DND-41 (cell line): ENCODE measurements around the gene ELF4.
A peak's percentile ranks its signal among the peaks of the same experiment; 100 is the strongest.

ENCODE experiments used
- ATAC-seq: fragments of 200-7000 bp; cut with Tn5 transposase; 3 replicates; pipeline ENCODE4 v1.9.1; 2021; ENCODE audit warnings: low read depth; ENCODE audit not compliant: insufficient read depth
- DNase-seq: peaks from one replicate; pipeline ENCODE4 v3.0.0-alpha.2; 2020
- H2AFZ ChIP-seq: 2 replicates; pipeline ENCODE4 v1.6.0; 2012; ENCODE audit warnings: low read depth, low read length
- H3K27ac ChIP-seq: 2 replicates; pipeline ENCODE4 v1.5.1; 2012; ENCODE audit warnings: low read length, inconsistent platforms
- H3K27me3 ChIP-seq: fragments of 200-600 bp; sonication (generic); 2 replicates; pipeline ENCODE4 v1.6.0; 2012; ENCODE audit warnings: low read length, mild to moderate bottlenecking, inconsistent platforms; ENCODE audit not compliant: insufficient read depth, poor library complexity
- H3K36me3 ChIP-seq: 2 replicates; pipeline ENCODE4 v1.5.1; 2012; ENCODE audit warnings: low read length, inconsistent platforms; ENCODE audit not compliant: insufficient read depth
- H3K4me1 ChIP-seq: 2 replicates; pipeline ENCODE4 v1.5.1; 2012; ENCODE audit warnings: mild to moderate bottlenecking, low read length; ENCODE audit not compliant: insufficient read depth
- H3K4me2 ChIP-seq: 2 replicates; pipeline ENCODE4 v1.6.0; 2012; ENCODE audit warnings: mild to moderate bottlenecking, moderate library complexity, low read length, inconsistent platforms; ENCODE audit not compliant: insufficient read depth
- H3K4me3 ChIP-seq, 2 experiments: fragments of 200-600 bp in 1 of 2; shearing (Covaris generic) in 1 of 2; 2 replicates each; pipeline ENCODE4 v1.5.1; 2012 to 2016; ENCODE audit warnings: inconsistent platforms in 2 of 2, low read length in 2 of 2, mild to moderate bottlenecking in 2 of 2, low read depth in 1 of 2, moderate library complexity in 1 of 2
- H3K79me2 ChIP-seq: 2 replicates; pipeline ENCODE4 v1.6.0; 2012; ENCODE audit warnings: low read length, inconsistent platforms; ENCODE audit not compliant: insufficient read depth
- H3K9ac ChIP-seq: 2 replicates; pipeline ENCODE4 v1.6.0; 2012; ENCODE audit warnings: low read depth, mild to moderate bottlenecking, inconsistent platforms, low read length, moderate library complexity
- H3K9me3 ChIP-seq: 2 replicates; pipeline ENCODE4 v1.5.1; 2012; ENCODE audit warnings: low read length, moderate library complexity, mild to moderate bottlenecking, inconsistent platforms; ENCODE audit not compliant: insufficient read depth, severe bottlenecking
- H4K20me1 ChIP-seq: 2 replicates; pipeline ENCODE4 v1.6.0; 2012; ENCODE audit warnings: low read length; ENCODE audit not compliant: insufficient read depth
- CTCF ChIP-seq: IDR thresholded peaks from 2 replicates; pipeline ENCODE4 v1.5.1; 2012; ENCODE audit warnings: borderline replicate concordance, low read length, moderate library complexity, mild to moderate bottlenecking; ENCODE audit not compliant: poor library complexity, severe bottlenecking; ENCODE audit errors: extremely low read depth
- EZH2 ChIP-seq: IDR thresholded peaks from 3 replicates; pipeline ENCODE4 v1.6.1; 2012; ENCODE audit warnings: borderline replicate concordance, low read depth, mild to moderate bottlenecking, moderate library complexity, low read length, inconsistent platforms; ENCODE audit not compliant: severe bottlenecking

The ELF4 gene

GRCh38 chrX:130030826-130031225, 79.5 kb downstream of the ELF4 start:
- H3K4me2 ChIP-seq: no peak overlapping the region
- H3K9ac ChIP-seq: no peak overlapping the region
- H3K27me3 ChIP-seq: no peaks in the 10 kb centered on the region
- H4K20me1 ChIP-seq: no peaks in the 10 kb centered on the region
- H3K9me3 ChIP-seq: no peaks in the 10 kb centered on the region
- H3K4me1 ChIP-seq: no peaks in the 10 kb centered on the region
- H3K4me3 ChIP-seq: no peak overlapping the region
- no peak overlapping the region for H2AFZ ChIP-seq
- no peak overlapping the region for H3K27ac ChIP-seq
- H3K36me3 ChIP-seq: peaks cover 67% of the 10 kb centered on the region
- no peak for TF ChIP-seq EZH2
- no peak for TF ChIP-seq CTCF
- DNase-seq: no peak
- H3K79me2 ChIP-seq: no peaks in the 10 kb centered on the region
- ATAC-seq: no peak

- Histone ChIP-seq H3K4me1 (peaks cover 7% of the 10 kb centered on the region; the same call in 1 of the 2 replicates), H3K36me3 (peaks cover 69% of the 10 kb centered on the region), H3K4me3 (no peak overlapping the region), H4K20me1 (no peaks in the 10 kb centered on the region), H3K4me2 (no peak overlapping the region), H3K79me2 (no peaks in the 10 kb centered on the region), H3K27me3 (no peaks in the 10 kb centered on the region), H3K27ac (no peak overlapping the region), H3K9ac (no peak overlapping the region), H2AFZ (no peak overlapping the region), H3K9me3 (no peaks in the 10 kb centered on the region)
- peak; percentile 50 for DNase-seq
- ATAC-seq: peak; percentile 60; the same call in 1 of the 3 replicates
- TF ChIP-seq EZH2 (no peak), CTCF (peak; percentile 78)
Measured at GRCh38 chrX:130028196-130028595, 82.1 kb downstream of the ELF4 start.

GRCh38 chrX:130027569-130027968, 82.7 kb downstream of the ELF4 start:
- ATAC-seq: no peak
- H2AFZ ChIP-seq: no peak overlapping the region
- H3K27me3 ChIP-seq: no peaks in the 10 kb centered on the region
- H3K4me2 ChIP-seq: no peak overlapping the region
- no peaks in the 10 kb centered on the region for H3K9me3 ChIP-seq
- peaks cover 7% of the 10 kb centered on the region; the same call in 1 of the 2 replicates for H3K4me1 ChIP-seq
- no peak overlapping the region for H3K27ac ChIP-seq
- DNase-seq: no peak
- H4K20me1 ChIP-seq: no peaks in the 10 kb centered on the region
- no peak overlapping the region for H3K4me3 ChIP-seq
- H3K9ac ChIP-seq: no peak overlapping the region
- TF ChIP-seq CTCF (no peak), EZH2 (no peak)
- H3K36me3 ChIP-seq: peaks cover 76% of the 10 kb centered on the region
- no peaks in the 10 kb centered on the region for H3K79me2 ChIP-seq

DNA sequence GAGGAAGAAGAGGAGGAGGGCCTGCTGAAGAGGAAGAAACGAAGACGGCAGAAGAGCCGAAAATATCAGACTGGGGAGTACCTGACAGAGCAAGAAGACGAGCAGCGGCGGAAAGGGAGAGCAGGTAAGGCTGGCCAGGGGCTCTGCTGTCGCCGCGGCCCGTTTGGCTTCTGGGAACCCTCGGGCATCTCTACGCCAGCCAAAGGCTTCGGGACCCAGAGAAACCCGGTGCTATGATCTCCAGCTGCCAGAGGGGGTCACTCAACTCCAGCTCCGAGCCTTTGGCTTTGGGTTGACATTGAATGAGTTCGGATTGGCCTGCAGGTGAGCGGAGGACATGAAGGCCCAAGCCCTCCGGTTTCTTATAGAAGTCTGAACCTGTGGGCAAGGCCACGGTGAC, 85.0 kb downstream of the ELF4 start:
- TF ChIP-seq EZH2: no peak
- no peak for TF ChIP-seq CTCF

More for the DNA sequence above, 85.0 kb downstream of the ELF4 start:
- H2AFZ ChIP-seq: no peak overlapping the region
- no peaks in the 10 kb centered on the region for H3K27me3 ChIP-seq
- H3K9me3 ChIP-seq: no peaks in the 10 kb centered on the region
- no peaks in the 10 kb centered on the region for H4K20me1 ChIP-seq
- no peak overlapping the region for H3K4me2 ChIP-seq
- H3K79me2 ChIP-seq: no peaks in the 10 kb centered on the region
- no peak for DNase-seq
- ATAC-seq: no peak
- peaks cover 7% of the 10 kb centered on the region; the same call in 1 of the 2 replicates for H3K4me1 ChIP-seq
- H3K27ac ChIP-seq: no peak overlapping the region
- H3K36me3 ChIP-seq: peaks cover 75% of the 10 kb centered on the region
- no peak overlapping the region for H3K4me3 ChIP-seq
- no peak overlapping the region for H3K9ac ChIP-seq
